Activated naive CD8-positive, alpha-beta T cell (primary cell): ENCODE results near the gene ING4.

ENCODE experiments used
- H3K27ac Mint-ChIP-seq: one replicate; pipeline ENCODE4 v1.8.0; 2021; ENCODE audit warnings: mixed read lengths
- H3K27me3 Mint-ChIP-seq: one replicate; pipeline ENCODE4 v1.8.0; 2021; ENCODE audit warnings: mixed read lengths
- H3K36me3 Mint-ChIP-seq: one replicate; pipeline ENCODE4 v1.8.0; 2021; ENCODE audit warnings: mixed read lengths
- H3K4me1 Mint-ChIP-seq: one replicate; pipeline ENCODE4 v1.8.0; 2021; ENCODE audit warnings: low read depth, mixed read lengths
- H3K4me3 Mint-ChIP-seq: one replicate; pipeline ENCODE4 v1.8.0; 2021; ENCODE audit warnings: mild to moderate bottlenecking, mixed read lengths
- H3K9me3 Mint-ChIP-seq: one replicate; pipeline ENCODE4 v1.8.0; 2021; ENCODE audit warnings: low read depth, mixed read lengths

Gene ING4

DNA sequence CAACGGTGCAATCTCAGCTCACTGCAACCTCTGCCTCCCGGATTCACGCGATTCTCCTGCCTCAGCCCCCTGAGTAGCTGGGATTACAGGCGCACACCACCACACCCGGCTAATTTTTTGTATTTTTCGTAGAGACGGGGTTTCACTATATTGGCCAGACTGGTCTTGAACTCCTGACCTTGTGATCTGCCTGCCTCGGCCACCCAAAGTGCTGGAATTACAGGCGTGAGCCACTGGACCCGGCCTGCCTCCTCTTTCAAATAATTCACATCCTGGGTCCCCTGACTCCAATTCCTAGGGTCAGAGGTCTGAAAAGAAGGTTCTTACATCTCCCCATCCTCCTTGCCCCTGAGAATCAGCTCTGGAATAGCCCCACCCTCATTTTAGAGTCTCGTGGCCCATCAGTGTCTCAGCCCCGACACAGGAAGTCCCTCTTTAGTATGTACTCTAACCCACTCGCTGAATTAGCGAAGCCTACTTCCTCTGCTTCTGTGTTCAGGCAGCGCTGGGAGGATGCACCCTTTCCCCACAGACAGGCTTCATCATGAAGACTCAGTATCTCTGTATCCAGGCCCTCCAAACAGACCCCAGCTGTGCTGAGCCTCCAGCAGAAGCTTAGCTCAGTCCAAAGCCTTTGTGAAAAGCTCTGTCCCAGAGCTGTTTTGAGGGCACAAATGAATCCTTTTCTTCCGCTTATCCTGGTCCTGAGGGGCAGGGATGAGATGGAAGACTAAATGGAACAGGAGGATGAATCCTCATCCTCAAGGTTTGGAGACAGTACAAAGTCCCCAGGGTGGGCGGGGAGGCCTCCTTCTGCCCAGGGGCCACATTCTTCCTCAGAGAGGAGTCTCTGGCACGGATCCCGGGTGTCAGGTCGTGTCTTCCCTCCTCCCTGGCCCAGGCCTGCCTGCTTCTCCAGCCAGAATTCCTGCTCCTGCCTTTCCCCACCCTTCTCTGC, 30.6 kb downstream of the ING4 start:
- peak overlapping the region; percentile 85 for H3K4me3 Mint-ChIP-seq
- H3K9me3 Mint-ChIP-seq, result no peaks in the 10 kb centered on the region
- H3K27ac Mint-ChIP-seq, result peak overlapping the region; percentile 99
- peaks cover 68% of the 10 kb centered on the region for H3K4me1 Mint-ChIP-seq
- no peaks in the 10 kb centered on the region for H3K36me3 Mint-ChIP-seq
- H3K27me3 Mint-ChIP-seq, result no peaks in the 10 kb centered on the region

DNA sequence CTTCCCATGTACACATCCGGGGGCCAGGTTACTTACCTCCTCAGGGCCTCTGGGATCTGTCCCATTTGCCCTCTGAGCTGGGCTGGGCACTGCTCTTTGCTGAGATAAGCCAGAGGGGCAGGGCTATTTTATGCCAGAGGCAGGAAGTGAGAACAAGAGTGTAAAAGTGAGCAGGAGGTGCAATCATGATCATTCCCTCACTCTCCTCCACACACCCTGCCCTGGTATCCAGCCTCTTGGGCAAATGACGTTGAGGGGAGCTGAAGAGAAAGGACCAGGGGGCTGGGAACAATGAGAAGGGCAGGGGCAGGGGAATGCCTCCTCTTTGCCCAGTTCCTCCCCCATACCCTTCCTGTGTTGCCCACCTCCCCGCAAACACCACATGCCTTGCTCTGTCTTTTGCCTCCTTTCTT, 31.4 kb downstream of the ING4 start:
- Mint-ChIP-seq H3K4me3 (peak overlapping the region; percentile 85), H3K27me3 (no peaks in the 10 kb centered on the region), H3K9me3 (no peaks in the 10 kb centered on the region), H3K36me3 (no peaks in the 10 kb centered on the region), H3K27ac (peak overlapping the region; percentile 99), H3K4me1 (peaks cover 73% of the 10 kb centered on the region)

DNA sequence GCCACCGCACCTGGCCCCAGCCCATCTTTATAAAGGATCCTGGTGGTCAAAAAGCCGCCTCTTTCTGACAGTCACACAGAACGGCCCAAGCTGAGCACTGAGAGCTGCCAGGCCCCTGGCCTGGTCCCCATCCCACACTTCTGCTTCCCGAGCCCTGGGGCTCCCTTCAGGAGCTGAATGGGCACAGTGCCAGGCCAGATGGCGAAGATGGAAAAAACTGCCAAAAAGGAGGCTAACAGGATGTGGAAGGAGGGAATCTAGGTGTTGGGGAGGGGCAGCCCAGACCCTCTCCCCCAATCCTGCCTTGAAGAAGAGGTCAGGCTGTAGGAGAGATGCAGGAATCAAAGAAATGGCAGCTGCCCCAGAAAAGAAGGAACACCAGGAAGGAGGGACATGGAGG, 32.2 kb downstream of the ING4 start:
- Mint-ChIP-seq H3K4me3 (peak overlapping the region; percentile 85), H3K27ac (peak overlapping the region; percentile 99), H3K9me3 (no peaks in the 10 kb centered on the region), H3K27me3 (no peaks in the 10 kb centered on the region), H3K36me3 (no peaks in the 10 kb centered on the region), H3K4me1 (peaks cover 69% of the 10 kb centered on the region)

DNA sequence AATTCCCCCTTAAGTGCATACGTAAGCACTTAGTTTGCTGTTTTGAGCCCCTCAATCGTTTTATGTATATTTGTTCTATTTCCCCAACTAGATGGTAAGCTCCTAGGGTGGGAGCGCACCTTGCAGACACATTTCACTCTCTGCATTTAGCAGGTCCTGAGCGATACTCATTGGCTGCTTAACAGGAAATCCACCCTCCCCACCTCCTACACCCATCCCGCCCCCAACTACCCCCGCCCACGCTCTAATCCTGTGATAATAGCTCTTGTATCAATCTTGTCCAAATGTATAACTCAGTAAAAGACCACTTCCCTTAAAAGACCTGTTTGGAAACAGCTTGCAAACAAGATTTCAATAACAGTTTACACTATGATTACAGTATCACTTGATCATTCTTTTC, 35.3 kb downstream of the ING4 start:
- Mint-ChIP-seq H3K4me3 (peak overlapping the region; percentile 90), H3K36me3 (peaks cover 2% of the 10 kb centered on the region), H3K9me3 (no peaks in the 10 kb centered on the region), H3K4me1 (peaks cover 48% of the 10 kb centered on the region), H3K27ac (peak overlapping the region; percentile 93), H3K27me3 (no peaks in the 10 kb centered on the region)

DNA sequence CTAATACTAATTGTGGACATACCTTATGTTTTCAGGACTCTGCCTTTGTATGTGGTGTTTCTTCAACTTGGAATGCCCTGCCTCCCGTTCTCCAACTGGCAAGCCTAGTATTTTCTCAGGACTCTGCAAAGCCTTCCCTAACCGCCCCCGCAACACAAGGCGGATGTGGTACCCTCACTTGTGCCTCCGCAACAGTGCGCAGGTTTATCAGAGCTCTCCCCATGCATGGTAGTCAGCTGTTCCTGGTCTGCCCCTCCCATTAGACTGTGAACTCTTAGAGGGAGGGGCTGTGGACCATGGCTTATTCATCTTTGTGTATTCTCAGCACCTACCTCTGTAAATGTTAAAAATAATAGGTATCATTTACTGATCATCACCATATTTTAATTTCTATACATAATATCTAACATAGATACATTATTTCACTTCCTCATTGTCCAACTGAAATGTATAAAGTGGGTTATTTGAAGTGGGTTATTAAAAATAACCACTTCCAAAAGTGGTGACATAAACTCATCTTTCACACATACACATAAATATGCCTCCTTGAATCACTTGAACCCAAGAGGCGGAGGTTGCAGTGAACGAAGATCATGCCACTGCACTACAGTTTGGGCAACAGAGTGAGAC, 36.1 kb downstream of the ING4 start:
- Mint-ChIP-seq H3K4me3 (peak overlapping the region; percentile 90), H3K9me3 (no peaks in the 10 kb centered on the region), H3K27ac (peak overlapping the region; percentile 83), H3K27me3 (no peaks in the 10 kb centered on the region), H3K4me1 (peaks cover 40% of the 10 kb centered on the region), H3K36me3 (peaks cover 2% of the 10 kb centered on the region)

DNA sequence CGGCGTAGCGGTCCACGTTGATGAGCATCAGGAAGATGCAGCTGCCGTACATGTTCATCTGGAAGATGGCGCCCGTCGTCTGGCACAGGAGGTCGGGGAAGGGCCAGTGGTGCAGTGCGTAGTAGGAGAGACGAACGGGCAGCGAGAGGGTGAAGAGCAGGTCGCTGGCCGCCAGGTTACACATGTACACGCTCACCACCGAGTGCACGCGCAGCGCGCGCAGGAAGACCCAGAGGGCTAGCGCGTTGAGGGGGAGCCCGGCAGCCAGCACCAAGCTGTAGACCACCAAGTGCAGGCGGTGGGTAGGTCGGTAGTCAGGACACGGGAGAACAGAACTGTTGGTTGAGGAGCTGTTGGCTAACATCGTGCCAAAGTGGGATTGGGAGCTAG, 42.0 kb downstream of the ING4 start:
- Mint-ChIP-seq H3K4me1 (peaks cover 24% of the 10 kb centered on the region), H3K36me3 (peaks cover 2% of the 10 kb centered on the region), H3K27ac (peak overlapping the region; percentile 70), H3K9me3 (no peaks in the 10 kb centered on the region), H3K27me3 (no peaks in the 10 kb centered on the region), H3K4me3 (peak overlapping the region; percentile 69)

DNA sequence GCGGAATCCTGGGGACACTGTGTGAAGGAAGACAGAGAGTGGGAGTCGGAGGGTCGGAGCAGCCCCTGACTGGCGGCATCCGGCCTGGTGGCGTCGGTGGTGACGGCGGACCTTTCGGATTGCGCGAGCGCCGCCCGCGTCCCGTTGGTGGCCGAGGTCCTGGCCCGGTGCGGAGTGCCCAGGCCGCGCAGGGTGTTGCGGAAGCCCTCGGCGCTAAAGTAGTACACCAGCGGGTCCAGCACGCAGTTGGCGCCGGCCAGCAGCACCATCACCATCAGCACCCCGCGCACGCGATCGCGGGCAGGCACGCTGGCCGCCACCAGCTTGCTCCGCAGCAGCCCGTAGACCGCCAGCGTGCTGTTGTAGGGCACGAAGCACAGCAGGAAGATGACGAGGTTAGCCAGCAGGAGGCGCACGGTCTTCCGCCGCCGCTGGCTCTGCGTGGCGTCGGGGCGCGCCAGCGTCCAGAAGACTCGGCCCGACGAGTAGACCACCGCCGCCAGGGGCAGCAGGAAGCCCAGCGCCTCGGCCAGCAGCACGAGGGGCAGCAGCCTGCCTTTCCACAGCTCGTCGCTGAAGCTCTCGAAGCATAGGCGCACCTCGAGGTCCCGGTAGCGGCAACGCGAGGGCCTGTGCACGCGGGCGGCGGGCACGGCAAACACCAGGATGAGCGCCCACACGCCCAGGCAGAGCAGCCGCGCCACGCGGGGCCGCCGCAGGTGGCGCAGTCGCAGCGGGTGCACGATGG, 42.6 kb downstream of the ING4 start:
- no peaks in the 10 kb centered on the region for H3K27me3 Mint-ChIP-seq
- peaks cover 2% of the 10 kb centered on the region for H3K36me3 Mint-ChIP-seq
- H3K9me3 Mint-ChIP-seq, result no peaks in the 10 kb centered on the region
- peak overlapping the region; percentile 70 for H3K27ac Mint-ChIP-seq
- H3K4me1 Mint-ChIP-seq, result peaks cover 26% of the 10 kb centered on the region
- peak overlapping the region; percentile 69 for H3K4me3 Mint-ChIP-seq

DNA sequence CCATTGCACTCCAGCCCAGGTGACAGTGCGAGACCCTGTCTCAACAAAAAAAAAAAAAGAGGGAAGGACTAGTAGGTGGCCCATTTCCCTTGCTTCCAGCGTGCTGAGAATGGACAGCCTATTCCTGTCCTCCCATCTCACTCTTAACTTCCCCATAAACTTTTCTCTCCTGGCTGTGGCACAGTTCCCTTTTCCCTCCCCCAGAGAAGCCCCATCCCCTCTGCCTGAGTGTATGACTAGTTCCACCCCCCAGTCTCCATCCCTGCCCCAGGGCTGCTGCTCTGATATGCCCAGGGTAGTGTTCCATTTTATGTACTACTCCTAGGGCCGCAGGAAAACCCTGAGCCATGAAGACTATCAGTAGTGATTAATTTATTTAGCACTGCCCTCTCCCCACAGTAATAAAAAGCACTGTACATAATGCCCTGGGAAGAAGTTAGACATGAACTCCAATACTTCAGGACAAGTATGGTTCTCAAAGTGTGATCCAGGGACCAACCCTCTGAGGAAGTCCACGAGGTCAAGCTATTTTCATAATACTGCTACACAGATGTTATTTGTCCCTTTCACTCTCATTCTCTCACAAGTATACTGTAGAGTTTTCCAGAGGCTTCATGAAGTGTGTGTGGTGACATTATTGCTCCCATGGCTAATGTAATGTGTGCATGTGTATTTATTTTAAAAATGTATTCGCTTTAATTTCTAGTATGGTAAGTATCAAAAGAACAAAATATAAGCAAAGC, 44.3 kb downstream of the ING4 start:
- Mint-ChIP-seq H3K4me1 (peaks cover 30% of the 10 kb centered on the region), H3K27ac (peak overlapping the region; percentile 81), H3K9me3 (no peaks in the 10 kb centered on the region), H3K4me3 (no peak overlapping the region), H3K36me3 (no peaks in the 10 kb centered on the region), H3K27me3 (no peaks in the 10 kb centered on the region)

DNA sequence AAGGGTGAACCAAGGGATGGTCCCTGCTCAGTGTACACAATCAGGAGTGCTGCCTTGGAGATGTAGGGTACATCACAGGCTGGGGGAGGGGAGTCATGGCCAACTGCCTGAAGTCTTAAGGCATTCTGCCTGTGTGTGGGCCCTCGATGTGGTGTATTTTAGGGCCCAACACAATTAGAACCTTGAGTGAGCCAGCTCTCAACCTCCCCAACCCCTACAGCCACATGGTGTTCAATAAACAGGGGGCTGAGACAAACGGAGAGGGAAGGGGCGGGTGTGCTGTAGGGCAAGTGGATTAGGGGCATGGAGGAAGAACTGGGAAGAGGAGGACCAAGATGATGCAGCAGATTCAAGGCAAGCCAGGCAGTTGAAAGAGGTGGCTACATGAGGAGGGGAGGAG, 47.1 kb downstream of the ING4 start:
- Mint-ChIP-seq H3K27me3 (no peaks in the 10 kb centered on the region), H3K27ac (peak overlapping the region; percentile 24), H3K4me3 (no peak overlapping the region), H3K4me1 (peaks cover 47% of the 10 kb centered on the region), H3K9me3 (no peaks in the 10 kb centered on the region), H3K36me3 (no peaks in the 10 kb centered on the region)

DNA sequence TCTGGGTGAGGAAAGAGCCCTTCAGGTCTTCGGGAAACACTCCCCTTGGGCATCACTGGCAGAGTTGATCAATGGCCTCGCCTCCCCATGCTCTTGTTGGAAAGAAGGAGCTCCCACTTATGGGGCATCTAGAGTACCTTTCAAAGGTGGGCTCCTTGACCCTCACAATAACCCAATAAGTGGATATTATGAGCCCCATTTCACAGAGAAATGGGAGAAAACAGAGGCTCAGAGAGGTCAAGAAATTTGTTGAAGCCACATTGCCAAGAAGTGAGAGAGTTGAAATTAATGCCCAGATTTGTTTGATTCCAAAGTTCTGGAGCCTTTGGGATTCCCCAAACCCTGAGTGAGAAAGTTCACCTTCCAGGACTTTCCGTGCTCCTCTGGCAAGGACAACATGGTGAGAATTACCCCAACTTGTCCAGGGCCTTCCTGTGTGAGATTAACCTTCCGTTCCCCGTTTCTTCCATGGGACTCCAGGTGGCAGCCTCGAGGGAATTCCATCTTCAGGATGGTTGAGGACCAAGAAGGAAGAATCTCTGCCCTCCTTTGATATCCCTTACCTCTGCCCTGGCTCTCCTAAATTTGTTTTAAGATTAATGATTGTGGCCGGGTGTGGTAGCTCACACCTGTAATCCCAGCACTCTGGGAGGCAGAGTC, 48.3 kb downstream of the ING4 start:
- H3K9me3 Mint-ChIP-seq, result no peaks in the 10 kb centered on the region

DNA sequence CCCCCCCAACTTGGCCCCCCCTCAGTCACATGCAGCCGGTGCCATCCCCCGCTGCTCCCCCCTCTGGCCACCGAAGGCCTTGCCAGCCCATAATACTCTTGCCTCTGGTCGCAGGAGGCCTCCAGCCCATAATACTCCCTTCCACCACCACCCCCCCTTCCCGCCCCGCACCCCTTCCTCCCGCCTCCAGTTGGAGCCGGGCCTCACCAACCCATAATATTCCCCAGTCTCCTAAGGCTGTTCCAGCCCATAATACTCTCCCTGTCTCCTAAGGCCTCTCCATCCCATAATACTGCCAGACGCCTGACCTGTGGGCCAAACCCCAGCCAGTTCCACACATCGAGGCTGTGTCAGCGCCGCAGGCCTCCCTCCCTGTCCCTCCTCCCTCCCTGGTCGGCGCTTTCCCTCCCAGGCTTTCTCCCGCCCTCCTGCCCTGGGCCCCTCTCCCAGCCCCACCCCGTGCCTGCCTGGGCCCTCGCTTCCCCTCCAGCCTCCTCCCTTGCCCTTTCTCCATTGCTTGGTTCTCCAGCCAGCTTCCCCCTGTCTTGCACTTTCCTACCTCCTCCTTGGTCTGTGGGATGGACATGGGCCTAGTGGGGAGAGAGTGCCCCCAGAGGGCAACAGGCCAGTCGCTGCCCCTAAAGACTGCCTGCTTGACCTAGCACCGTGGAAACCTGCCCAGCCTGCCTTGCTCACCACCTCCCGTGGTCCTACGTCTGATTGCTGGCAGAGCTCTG, 49.0 kb downstream of the ING4 start:
- Mint-ChIP-seq H3K9me3 (no peaks in the 10 kb centered on the region), H3K4me1 (peaks cover 45% of the 10 kb centered on the region), H3K36me3 (no peaks in the 10 kb centered on the region), H3K4me3 (no peak overlapping the region), H3K27ac (peak overlapping the region; percentile 72), H3K27me3 (no peaks in the 10 kb centered on the region)

More for the DNA sequence above, 48.3 kb downstream of the ING4 start:
- no peaks in the 10 kb centered on the region for H3K27me3 Mint-ChIP-seq
- peaks cover 49% of the 10 kb centered on the region for H3K4me1 Mint-ChIP-seq
- no peak overlapping the region for H3K4me3 Mint-ChIP-seq
- H3K36me3 Mint-ChIP-seq, result no peaks in the 10 kb centered on the region
- peak overlapping the region; percentile 72 for H3K27ac Mint-ChIP-seq

DNA sequence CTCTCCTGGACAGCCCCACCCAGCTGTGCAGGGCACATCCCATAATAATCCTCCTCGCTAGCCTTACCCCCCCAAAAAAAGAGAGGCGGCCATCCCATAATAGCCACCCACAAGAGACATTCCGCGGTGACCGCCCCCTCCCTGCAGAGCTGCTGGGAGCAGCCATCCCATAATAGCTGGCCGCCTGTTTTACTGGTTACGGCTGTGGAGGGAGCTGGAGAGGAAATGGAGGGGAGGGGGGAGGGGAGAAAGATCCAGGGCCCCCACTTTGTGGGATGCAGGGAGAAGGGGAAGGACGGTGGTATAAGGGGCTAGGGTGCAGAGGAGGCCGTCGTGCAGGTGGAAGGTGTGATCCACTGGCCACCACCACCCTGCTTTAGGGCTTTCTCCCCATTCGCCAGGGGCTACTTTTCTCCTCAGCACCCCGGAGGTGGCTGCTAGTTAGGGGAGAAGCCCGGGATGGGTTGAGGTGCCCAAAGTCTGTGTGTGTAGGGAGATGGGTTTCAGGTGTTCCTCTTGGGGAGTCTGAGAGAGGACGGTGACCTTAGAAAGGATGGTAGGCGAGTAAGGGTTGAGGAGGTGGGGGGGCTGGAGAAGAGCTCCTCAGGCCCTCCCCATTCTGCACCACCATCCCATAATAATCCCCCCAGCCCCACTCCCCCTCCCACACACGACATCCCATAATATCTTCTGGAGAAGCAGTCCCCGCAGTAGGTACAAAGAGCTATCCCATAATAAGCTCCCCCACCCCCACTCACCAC, 49.7 kb downstream of the ING4 start:
- H3K4me1 Mint-ChIP-seq, result peaks cover 44% of the 10 kb centered on the region
- H3K27ac Mint-ChIP-seq, result peak overlapping the region; percentile 41
- H3K27me3 Mint-ChIP-seq, result no peaks in the 10 kb centered on the region
- H3K9me3 Mint-ChIP-seq, result no peaks in the 10 kb centered on the region
- no peak overlapping the region for H3K4me3 Mint-ChIP-seq
- H3K36me3 Mint-ChIP-seq, result no peaks in the 10 kb centered on the region

DNA sequence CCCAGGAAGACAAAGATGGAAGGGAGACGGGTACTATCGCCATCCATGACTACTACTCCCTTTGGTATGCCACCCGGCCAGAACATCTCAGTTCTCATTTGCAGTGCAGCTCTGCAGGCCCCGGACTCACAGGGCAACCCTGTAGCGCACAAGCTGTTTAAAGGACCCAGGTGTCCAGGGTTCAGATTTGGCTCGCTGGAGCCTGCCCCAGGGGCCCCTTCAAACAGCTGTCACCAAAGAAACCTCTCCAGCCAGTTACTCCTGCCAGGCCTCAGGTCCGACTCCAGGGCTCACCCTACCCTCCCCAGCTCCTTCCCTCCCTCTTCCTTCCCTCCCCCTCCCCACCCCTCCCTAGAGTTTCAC, 50.3 kb downstream of the ING4 start:
- peak overlapping the region; percentile 61 for H3K4me3 Mint-ChIP-seq

More for the DNA sequence above, 50.3 kb downstream of the ING4 start:
- no peaks in the 10 kb centered on the region for H3K9me3 Mint-ChIP-seq
- peak overlapping the region; percentile 56 for H3K27ac Mint-ChIP-seq
- no peaks in the 10 kb centered on the region for H3K36me3 Mint-ChIP-seq
- H3K27me3 Mint-ChIP-seq, result no peaks in the 10 kb centered on the region
- H3K4me1 Mint-ChIP-seq, result peaks cover 41% of the 10 kb centered on the region
